Tibial nerve (tissue), 4 donors: ENCODE measurements around the gene DISC1.

Experiments used
- CTCF ChIP-seq, 5 experiments: fragments of 200-600 bp in 3 of 5; fragments of 450-650 bp in 2 of 5; sonication (generic) in 3 of 5; IDR thresholded peaks; one replicate each; pipeline ENCODE4 v1.5.1; 2016 to 2019; ENCODE audit warnings: antibody characterized with exemption in 5 of 5, mild to moderate bottlenecking in 3 of 5, moderate library complexity in 2 of 5
- EP300 ChIP-seq, 2 donors: sonication (generic); formaldehyde crosslinking; IDR thresholded peaks; one replicate each; pipeline ENCODE4 v1.6.1; 2017; ENCODE audit warnings: antibody characterized with exemption in 2 of 2, mild to moderate bottlenecking in 1 of 2
- POLR2A ChIP-seq, 2 donors: fragments of 450-650 bp; IDR thresholded peaks; one replicate each; pipeline ENCODE4 v1.6.1; 2017; ENCODE audit warnings: antibody characterized with exemption in 2 of 2, mild to moderate bottlenecking in 2 of 2, moderate library complexity in 2 of 2

- no peak for TF ChIP-seq CTCF (IDR thresholded peaks at IDR 0.05)
- TF ChIP-seq POLR2A (IDR thresholded peaks at IDR 0.05): no peak
- no peak for TF ChIP-seq EP300 (IDR thresholded peaks at IDR 0.05)
These were observed 201.8 kb downstream of the DISC1 start for GRCh38 chr1:231828182-231828920.
